Caco-2 (cell line): ENCODE results near the gene FASN. TPM values are rescaled to one million over a fixed set of nuclear protein-coding genes. Genes with fewer than 3 reads are reported as not detected.

Experiments
- Bru-seq: library from RNA; stranded (reverse); fragments of 400-500 nt; gene quantifications from one replicate; lab custom pipeline; 2021; lab: Mats Ljungman, UMichigan
- BruChase-seq, 2 experiments: library from RNA; stranded (reverse); fragments of 400-500 nt; gene quantifications; one replicate each; lab custom pipeline; 2021; lab: Mats Ljungman, UMichigan
- BruUV-seq: library from RNA; stranded (reverse); fragments of 400-500 nt; replicated peaks from 2 replicates; lab custom pipeline; 2021; lab: Mats Ljungman, UMichigan
- CTCF ChIA-PET: fragments of 300-600 bp; sonication (Branson Sonifier 250); formaldehyde crosslinking; loops from one replicate; lab custom pipeline; 2022; ENCODE audit warnings: antibody characterized with exemption; lab: Charles Lee
- POLR2A ChIA-PET: fragments of 300-600 bp; sonication (Branson Sonifier 250); formaldehyde crosslinking; loops from one replicate; lab custom pipeline; 2022; ENCODE audit warnings: antibody characterized with exemption; lab: Charles Lee
- DNase-seq, 2 experiments: peaks; one replicate each; pipeline versions ENCODE4 v3.0.0 to v3.0.0-alpha.2; 2020 to 2022
- H3K27me3 ChIP-seq: replicated peaks from 2 replicates; pipeline ENCODE4 v1.6.0; 2011; ENCODE audit warnings: low read length; ENCODE audit not compliant: control insufficient read depth, insufficient read depth
- H3K36me3 ChIP-seq: 2 replicates; pipeline ENCODE4 v1.5.1; 2011; ENCODE audit warnings: low read length; ENCODE audit not compliant: control insufficient read depth, insufficient read depth
- H3K4me1 ChIP-seq: fragments of 250-450 bp; sonication (Bioruptor Pico); 2 replicates; pipeline ENCODE4 v1.5.1; 2020; ENCODE audit warnings: mild to moderate bottlenecking
- H3K4me3 ChIP-seq: 2 replicates; pipeline ENCODE4 v1.5.1; 2011; ENCODE audit warnings: low read depth, mild to moderate bottlenecking, control low read depth, low read length
- H3K9me3 ChIP-seq: fragments of 250-450 bp; sonication (Bioruptor Pico); 2 replicates; pipeline ENCODE4 v1.5.1; 2020; ENCODE audit warnings: mild to moderate bottlenecking, moderate library complexity
- H3K27ac Mint-ChIP-seq: one replicate; pipeline ENCODE4 v1.8.0; 2022; ENCODE audit warnings: mixed read lengths; ENCODE audit not compliant: unreplicated experiment
- H3K27me3 Mint-ChIP-seq: one replicate; pipeline ENCODE4 v1.8.0; 2022; ENCODE audit warnings: mixed read lengths; ENCODE audit not compliant: insufficient read depth, unreplicated experiment
- H3K36me3 Mint-ChIP-seq: one replicate; pipeline ENCODE4 v1.8.0; 2022; ENCODE audit warnings: mild to moderate bottlenecking, mixed read lengths; ENCODE audit not compliant: insufficient read depth, unreplicated experiment
- H3K4me1 Mint-ChIP-seq: one replicate; pipeline ENCODE4 v1.8.0; 2022; ENCODE audit warnings: low read depth, mixed read lengths; ENCODE audit not compliant: unreplicated experiment
- H3K4me3 Mint-ChIP-seq: one replicate; pipeline ENCODE4 v1.8.0; 2022; ENCODE audit warnings: mild to moderate bottlenecking, moderate library complexity, mixed read lengths; ENCODE audit not compliant: unreplicated experiment
- H3K9me3 Mint-ChIP-seq: one replicate; pipeline ENCODE4 v1.8.0; 2022; ENCODE audit warnings: mixed read lengths; ENCODE audit not compliant: unreplicated experiment
- CTCF ChIP-seq, 2 experiments: fragments of 200-600 bp in 1 of 2; IDR thresholded peaks; 1 replicate in 1 of 2; 2 replicates in 1 of 2; pipeline versions ENCODE4 v1.5.1 to v1.8.0; 2011 to 2022; ENCODE audit warnings: antibody characterized with exemption in 1 of 2, control low read depth in 1 of 2, inconsistent platforms in 1 of 2, low read depth in 1 of 2, low read length in 1 of 2, mild to moderate bottlenecking in 1 of 2, moderate library complexity in 1 of 2; ENCODE audit not compliant: insufficient read depth in 1 of 2, severe bottlenecking in 1 of 2, unreplicated experiment in 1 of 2
- intact Hi-C: fragments of 100-400 bp; cut with micrococcal nuclease; formaldehyde crosslinking; loops from one replicate; pipeline ENCODE4 v1.10.0; 2022; ENCODE audit not compliant: unreplicated experiment
- long read RNA-seq: library from polyadenylated mRNA; stranded (forward); transcript quantifications from one replicate; pipeline ENCODE4 v2.0.0, GENCODE V29; 2022
- total RNA-seq: library from RNA; stranded (reverse); gene quantifications from 2 replicates; pipeline ENCODE4 v1.2.3, GENCODE V29; 2022

The FASN gene
- 330 and 359 TPM in 2 replicates for total RNA-seq
- percentile 74 among the genes with signal in this experiment for Bru-seq, nascent RNA
- BruChase-seq, experiment 1, labeled RNA remaining after a 2-hour chase, result percentile 91 among the genes with signal in this experiment
- BruChase-seq, experiment 2, labeled RNA remaining after a 6-hour chase, result percentile 98 among the genes with signal in this experiment
- long read RNA-seq, full-length matches to known transcripts, result 31 of 154 reads
- long read RNA-seq, partial matches to known transcripts, result 87 of 154 reads
- long read RNA-seq, other reads (novel, unspliced or antisense), result 36 of 154 reads

DNA sequence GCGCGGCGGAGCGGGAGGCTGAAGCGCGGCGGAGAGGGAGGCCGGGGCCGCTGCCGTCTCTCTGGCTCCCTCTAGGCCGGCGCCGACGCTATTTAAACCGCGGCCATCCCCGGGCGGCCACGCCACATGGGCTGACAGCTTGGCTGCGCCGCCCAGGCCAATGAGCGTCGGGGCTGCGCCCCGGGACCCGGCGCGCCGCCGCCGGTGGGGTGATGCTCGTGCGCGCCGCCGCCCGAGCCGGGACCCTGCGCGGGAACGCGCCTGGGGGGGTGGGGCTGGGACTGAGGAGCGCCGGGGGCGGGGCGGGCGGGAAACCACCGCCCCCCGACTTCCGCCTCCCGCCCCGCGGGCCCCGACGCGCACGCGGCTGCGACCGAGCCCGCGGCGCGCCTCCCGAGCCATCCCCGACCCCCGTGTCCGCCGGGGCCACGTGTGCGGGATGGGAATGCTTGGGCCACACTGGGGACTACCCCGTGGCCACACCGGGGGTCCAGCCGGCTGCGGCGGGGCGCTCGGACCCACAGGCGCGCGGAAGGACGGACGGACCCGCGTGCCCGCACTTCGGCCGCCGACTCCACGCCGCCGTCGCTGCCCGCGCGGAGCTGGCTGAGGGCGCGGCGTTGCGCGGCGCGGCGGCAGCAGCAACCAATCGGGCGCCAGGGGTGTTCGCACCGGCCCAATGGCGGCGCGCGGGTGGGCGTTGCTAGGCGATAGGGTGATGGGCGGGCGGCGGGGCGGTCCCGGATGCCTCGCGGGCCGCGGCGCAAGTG lies at the start of gene FASN:
Gene FASN (minus strand): TSS at position 68 of the 770 bp plus-strand sequence. CDS start 1,791 bp downstream, outside the sequence.
- no TSS peak for BruUV-seq
- POLR2A ChIA-PET, result interaction anchor here (0.6 to 1.8 kb wide), 10 partner anchors 8 to 237 kb away, joined by 3 to 17 read pairs (median 4); partner anchors contain the start of genes CENPX, DCXR, LRRC45 and RAC3
- Histone ChIP-seq H3K36me3 (peaks cover 13% of the 10 kb centered on the region), H3K4me3 (peak within 1 kb of the TSS; percentile 93), H3K4me1 (peaks cover 54% of the 10 kb centered on the region), H3K27me3 (no peaks in the 10 kb centered on the region), H3K9me3 (no peaks in the 10 kb centered on the region)
- Mint-ChIP-seq H3K27me3 (no peaks in the 10 kb centered on the region), H3K4me3 (peak within 1 kb of the TSS; percentile 76), H3K27ac (peak within 1 kb of the TSS; percentile 86), H3K4me1 (peaks cover 6% of the 10 kb centered on the region), H3K36me3 (peaks cover 70% of the 10 kb centered on the region), H3K9me3 (no peaks in the 10 kb centered on the region)
- TF ChIP-seq CTCF (IDR thresholded peaks at IDR 0.05; ENCODE audit: insufficient read depth in 1 of 2, low read depth in 1 of 2, low read length in 1 of 2, severe bottlenecking in 1 of 2, unreplicated experiment in 1 of 2), result peak; percentile 26 to 59
- DNase-seq, result peak; percentile 96 to 98
- CTCF ChIA-PET, result interaction anchor here (0.7 to 2.1 kb wide), 4 partner anchors 8 to 138 kb away, joined by 3 to 12 read pairs (median 4); partner anchors contain the start of gene DCXR
- intact Hi-C loops, result loop anchor here (2.0 kb wide), 1 partner anchor 62 kb away; the partner anchor contains the start of gene DCXR

DNA sequence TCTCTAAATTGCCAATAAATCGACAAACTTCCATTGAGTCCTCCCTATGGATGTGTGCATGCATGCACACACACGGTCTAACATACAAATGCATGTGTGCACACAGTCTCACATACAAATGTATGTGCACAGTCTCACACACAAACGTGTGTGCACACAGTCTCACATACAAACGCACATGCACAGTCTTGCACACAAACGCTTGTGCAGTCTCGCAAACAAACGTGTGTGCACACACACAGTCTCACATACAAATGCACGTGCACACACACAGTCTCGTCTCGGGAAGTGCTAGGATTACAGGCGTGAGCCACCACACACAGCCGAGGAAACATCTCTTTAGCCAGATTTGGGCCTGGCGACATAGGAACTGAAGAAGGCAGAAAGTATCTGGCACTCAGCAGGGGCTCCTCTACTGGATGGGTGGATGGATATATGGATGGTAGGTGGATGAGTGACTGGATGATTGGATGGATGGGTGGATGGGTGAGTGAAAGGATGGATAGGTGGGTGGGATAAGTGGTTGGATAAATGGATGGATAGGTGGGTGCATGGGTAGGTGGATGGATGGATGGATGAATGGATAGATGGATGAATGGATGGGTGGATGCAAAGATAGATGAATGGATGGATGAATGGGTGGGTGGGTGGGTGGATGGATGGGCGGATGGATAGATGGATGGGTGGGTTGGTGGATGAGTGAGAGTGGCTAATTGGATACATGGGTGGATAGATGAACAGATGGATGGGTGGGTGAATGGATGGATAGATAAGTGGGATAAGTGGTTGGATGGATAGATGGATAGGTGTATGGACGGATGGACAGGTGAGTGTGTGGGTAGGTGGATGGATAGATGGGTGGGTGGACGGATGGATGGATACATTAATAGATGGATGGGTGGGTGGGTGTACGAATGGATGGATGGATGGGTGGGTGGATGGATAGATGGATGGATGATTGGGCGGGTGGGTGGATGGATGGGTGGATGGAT lies 48.9 kb upstream of the FASN start:
- intact Hi-C loops, result no loop called here
- no TSS peak for BruUV-seq
- Histone ChIP-seq H3K4me3 (no peak overlapping the region), H3K27me3 (no peaks in the 10 kb centered on the region), H3K4me1 (no peaks in the 10 kb centered on the region), H3K9me3 (no peaks in the 10 kb centered on the region), H3K36me3 (no peaks in the 10 kb centered on the region)
- DNase-seq, result no peak
- ChIA-PET POLR2A (no interaction called here), CTCF (no interaction called here)
- H3K4me3 Mint-ChIP-seq, result no peak overlapping the region
- H3K9me3 Mint-ChIP-seq, result peaks cover 10% of the 10 kb centered on the region
- H3K36me3 Mint-ChIP-seq, result peaks cover 8% of the 10 kb centered on the region
- no peak for TF ChIP-seq CTCF (IDR thresholded peaks at IDR 0.05; ENCODE audit: insufficient read depth in 1 of 2, low read depth in 1 of 2, low read length in 1 of 2, severe bottlenecking in 1 of 2, unreplicated experiment in 1 of 2)
- no peaks in the 10 kb centered on the region for H3K4me1 Mint-ChIP-seq
- H3K27me3 Mint-ChIP-seq, result no peaks in the 10 kb centered on the region
- no peak overlapping the region for H3K27ac Mint-ChIP-seq
